ENCODE measurements around the gene EEF1A1.
A peak's percentile ranks its signal among the peaks of the same experiment; 100 is the strongest.
"Not testable (repeated sequence)": the region's sequence is repeated elsewhere in the genome, so short reads cannot be mapped to it uniquely, and the experiment has no call there.

The EEF1A1 gene

DNA sequence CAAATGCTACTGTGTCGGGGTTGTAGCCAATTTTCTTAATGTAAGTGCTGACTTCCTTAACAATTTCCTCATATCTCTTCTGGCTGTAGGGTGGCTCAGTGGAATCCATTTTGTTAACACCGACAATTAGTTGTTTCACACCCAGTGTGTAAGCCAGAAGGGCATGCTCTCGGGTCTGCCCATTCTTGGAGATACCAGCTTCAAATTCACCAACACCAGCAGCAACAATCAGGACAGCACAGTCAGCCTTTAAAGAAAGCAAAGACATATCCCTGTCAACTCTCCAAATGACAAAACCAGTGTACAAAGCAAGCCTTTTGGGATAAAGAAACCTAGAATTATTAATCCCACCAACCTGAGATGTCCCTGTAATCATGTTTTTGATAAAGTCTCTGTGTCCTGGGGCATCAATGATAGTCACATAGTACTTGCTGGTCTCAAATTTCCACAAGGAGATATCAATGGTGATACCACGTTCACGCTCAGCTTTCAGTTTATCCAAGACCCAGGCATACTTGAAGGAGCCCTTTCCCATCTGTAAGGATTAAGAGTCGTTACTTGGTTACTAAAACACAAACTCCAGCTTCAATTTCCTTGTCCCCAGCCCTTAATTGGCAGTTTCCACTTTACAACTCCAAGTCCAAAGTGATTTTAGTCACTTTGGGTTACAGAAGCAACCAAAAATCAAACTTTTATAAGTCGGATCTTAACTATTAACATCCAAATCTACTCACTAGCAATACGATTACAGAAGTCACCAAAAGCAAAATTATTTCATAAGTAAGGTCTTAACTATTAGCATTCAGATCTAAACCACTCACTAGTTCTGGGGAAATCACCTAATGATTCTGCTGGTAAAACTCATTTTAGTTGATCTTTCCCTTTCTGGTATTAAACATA, 1.6 kb downstream of the EEF1A1 start:
- TF ChIP-seq RARB (CRISPR knock-in tag; IDR thresholded peaks at IDR 0.05) (peak; percentile 74; the same call in 1 of the 2 replicates), TOX (CRISPR knock-in tag; IDR thresholded peaks at IDR 0.05; ENCODE audit: borderline replicate concordance) (peak; percentile 66; the same call in 1 of the 2 replicates)
- not testable (repeated sequence) for ATAC-seq

GRCh38 chr6:73518100-73518981, 2.5 kb downstream of the EEF1A1 start:
- not testable (repeated sequence) for ATAC-seq

- no peak for TF ChIP-seq ZC3H10 (CRISPR knock-in tag; IDR thresholded peaks at IDR 0.05)
- 0 out of 2 replicates have a peak, but pooled peaks have one; percentile 48 for TF ChIP-seq ESRRG (CRISPR knock-in tag; IDR thresholded peaks at IDR 0.05)
- TF ChIP-seq OSR1 (CRISPR knock-in tag; IDR thresholded peaks at IDR 0.05): no peak
- TF ChIP-seq CREB5 (CRISPR knock-in tag; IDR thresholded peaks at IDR 0.05; ENCODE audit: low read depth): peak; percentile 30; the same call in 1 of the 2 replicates
- TF ChIP-seq ARNTL (CRISPR knock-in tag; IDR thresholded peaks at IDR 0.05; ENCODE audit: borderline replicate concordance, low read depth): no peak
- no peak for TF ChIP-seq TSHZ2 (CRISPR knock-in tag; IDR thresholded peaks at IDR 0.05)
- no peak for TF ChIP-seq CSDC2 (CRISPR knock-in tag; IDR thresholded peaks at IDR 0.05)
- TF ChIP-seq TCF4 (CRISPR knock-in tag; IDR thresholded peaks at IDR 0.05; ENCODE audit: borderline replicate concordance): no peak
- peak; percentile 38; the same call in 1 of the 2 replicates for TF ChIP-seq CSRNP3 (CRISPR knock-in tag; IDR thresholded peaks at IDR 0.05)
- no peak for TF ChIP-seq ISL1 (CRISPR knock-in tag; IDR thresholded peaks at IDR 0.05)
- no peak for TF ChIP-seq RARB (CRISPR knock-in tag; IDR thresholded peaks at IDR 0.05)
- TF ChIP-seq, protein P1, sequence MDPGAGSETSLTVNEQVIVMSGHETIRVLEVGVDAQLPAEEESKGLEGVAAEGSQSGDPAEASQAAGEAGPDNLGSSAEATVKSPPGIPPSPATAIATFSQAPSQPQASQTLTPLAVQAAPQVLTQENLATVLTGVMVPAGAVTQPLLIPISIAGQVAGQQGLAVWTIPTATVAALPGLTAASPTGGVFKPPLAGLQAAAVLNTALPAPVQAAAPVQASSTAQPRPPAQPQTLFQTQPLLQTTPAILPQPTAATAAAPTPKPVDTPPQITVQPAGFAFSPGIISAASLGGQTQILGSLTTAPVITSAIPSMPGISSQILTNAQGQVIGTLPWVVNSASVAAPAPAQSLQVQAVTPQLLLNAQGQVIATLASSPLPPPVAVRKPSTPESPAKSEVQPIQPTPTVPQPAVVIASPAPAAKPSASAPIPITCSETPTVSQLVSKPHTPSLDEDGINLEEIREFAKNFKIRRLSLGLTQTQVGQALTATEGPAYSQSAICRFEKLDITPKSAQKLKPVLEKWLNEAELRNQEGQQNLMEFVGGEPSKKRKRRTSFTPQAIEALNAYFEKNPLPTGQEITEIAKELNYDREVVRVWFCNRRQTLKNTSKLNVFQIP (CRISPR knock-in tag; IDR thresholded peaks at IDR 0.05; ENCODE audit: borderline replicate concordance, low read depth): no peak
- TF ChIP-seq ZNF8 (CRISPR knock-in tag; IDR thresholded peaks at IDR 0.05): no peak; the same call in 1 of the 2 replicates
- TF ChIP-seq ZNF70 (CRISPR knock-in tag; IDR thresholded peaks at IDR 0.05): no peak
- TF ChIP-seq, protein P2, sequence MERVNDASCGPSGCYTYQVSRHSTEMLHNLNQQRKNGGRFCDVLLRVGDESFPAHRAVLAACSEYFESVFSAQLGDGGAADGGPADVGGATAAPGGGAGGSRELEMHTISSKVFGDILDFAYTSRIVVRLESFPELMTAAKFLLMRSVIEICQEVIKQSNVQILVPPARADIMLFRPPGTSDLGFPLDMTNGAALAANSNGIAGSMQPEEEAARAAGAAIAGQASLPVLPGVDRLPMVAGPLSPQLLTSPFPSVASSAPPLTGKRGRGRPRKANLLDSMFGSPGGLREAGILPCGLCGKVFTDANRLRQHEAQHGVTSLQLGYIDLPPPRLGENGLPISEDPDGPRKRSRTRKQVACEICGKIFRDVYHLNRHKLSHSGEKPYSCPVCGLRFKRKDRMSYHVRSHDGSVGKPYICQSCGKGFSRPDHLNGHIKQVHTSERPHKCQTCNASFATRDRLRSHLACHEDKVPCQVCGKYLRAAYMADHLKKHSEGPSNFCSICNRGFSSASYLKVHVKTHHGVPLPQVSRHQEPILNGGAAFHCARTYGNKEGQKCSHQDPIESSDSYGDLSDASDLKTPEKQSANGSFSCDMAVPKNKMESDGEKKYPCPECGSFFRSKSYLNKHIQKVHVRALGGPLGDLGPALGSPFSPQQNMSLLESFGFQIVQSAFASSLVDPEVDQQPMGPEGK (CRISPR knock-in tag; IDR thresholded peaks at IDR 0.05; ENCODE audit: borderline replicate concordance): peak; percentile 78; the same call in 1 of the 2 replicates
- no peak for TF ChIP-seq BACH2 (CRISPR knock-in tag; IDR thresholded peaks at IDR 0.05; ENCODE audit: borderline replicate concordance)
- TF ChIP-seq GLIS3 (CRISPR knock-in tag; IDR thresholded peaks at IDR 0.05): no peak; the same call in 1 of the 2 replicates
- TF ChIP-seq SNAI2 (CRISPR knock-in tag; IDR thresholded peaks at IDR 0.05): no peak
- TF ChIP-seq ZNF565 (CRISPR knock-in tag; conservative IDR thresholded peaks at IDR 0.05; ENCODE audit: low read depth): no peak
- TF ChIP-seq PPARA (CRISPR knock-in tag; IDR thresholded peaks at IDR 0.05; ENCODE audit: borderline replicate concordance): no peak
- 0 out of 2 replicates have a peak, but pooled peaks have one; percentile 7 for TF ChIP-seq ZFP30 (CRISPR knock-in tag; IDR thresholded peaks at IDR 0.05)
- TF ChIP-seq TOX (CRISPR knock-in tag; IDR thresholded peaks at IDR 0.05; ENCODE audit: borderline replicate concordance): no peak
- TF ChIP-seq ZFP3 (CRISPR knock-in tag; IDR thresholded peaks at IDR 0.05): no peak
- ATAC-seq: no peak
Measured at GRCh38 chr6:73516514-73517489, 4.0 kb downstream of the EEF1A1 start.
